ENCODE results near the gene MSL3. TPM values are rescaled to one million over a fixed set of nuclear protein-coding genes. Genes with fewer than 3 reads are reported as not detected.

The MSL3 gene
- total RNA-seq, 1 experiment from 2014 or later, result 33.9 TPM

DNA sequence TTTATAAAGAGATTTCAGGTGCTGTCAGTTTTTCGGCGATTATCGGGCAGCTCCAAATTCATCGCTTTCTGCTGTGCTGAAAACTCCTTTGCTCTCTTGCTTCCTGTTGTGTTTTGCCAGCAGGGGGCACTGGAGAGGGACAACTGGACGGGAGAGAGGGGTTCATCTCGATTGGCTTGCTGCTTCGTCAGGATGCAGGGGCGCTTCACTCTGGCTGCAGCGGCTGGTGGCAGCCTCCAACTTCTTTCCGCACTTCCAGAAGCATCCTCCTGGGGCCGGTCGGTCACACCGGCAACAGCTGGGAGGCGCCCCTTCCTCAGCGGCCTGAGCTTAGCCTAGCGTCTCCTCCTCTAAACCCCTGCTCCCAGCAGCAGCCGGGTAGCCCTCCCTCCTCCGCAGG is 29.5 kb downstream of the MSL3 start:
- Histone ChIP-seq H3K4me3 (no peak overlapping the region), H3K9me3 (no peaks in the 10 kb centered on the region), H3K27me3 (no peaks in the 10 kb centered on the region), H3K36me3 (no peaks in the 10 kb centered on the region)
- no peak for DNase-seq

DNA sequence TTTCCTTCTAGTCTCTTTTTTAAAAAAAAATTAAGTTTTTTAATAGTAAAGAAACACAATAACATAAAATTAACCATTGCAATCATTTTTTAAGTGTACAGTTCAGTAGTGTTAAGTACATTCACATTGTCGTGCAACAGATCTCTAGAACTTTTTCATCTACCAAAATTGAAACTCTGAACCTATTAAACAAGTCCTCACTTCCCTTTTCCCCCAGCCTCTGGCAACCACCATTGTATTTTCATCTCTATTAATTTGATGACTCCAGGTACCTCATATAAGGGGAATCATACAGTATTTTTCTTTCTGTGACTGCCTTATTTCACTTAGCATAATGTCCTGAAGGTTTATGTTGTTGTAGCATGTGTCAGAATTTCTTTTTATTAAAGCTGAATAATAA is 31.8 kb downstream of the MSL3 start:
- H3K9me3 ChIP-seq, result no peaks in the 10 kb centered on the region
- H3K4me3 ChIP-seq, result no peak overlapping the region
- H3K27me3 ChIP-seq, result no peaks in the 10 kb centered on the region
- DNase-seq, result no peak
- H3K36me3 ChIP-seq, result no peaks in the 10 kb centered on the region

DNA sequence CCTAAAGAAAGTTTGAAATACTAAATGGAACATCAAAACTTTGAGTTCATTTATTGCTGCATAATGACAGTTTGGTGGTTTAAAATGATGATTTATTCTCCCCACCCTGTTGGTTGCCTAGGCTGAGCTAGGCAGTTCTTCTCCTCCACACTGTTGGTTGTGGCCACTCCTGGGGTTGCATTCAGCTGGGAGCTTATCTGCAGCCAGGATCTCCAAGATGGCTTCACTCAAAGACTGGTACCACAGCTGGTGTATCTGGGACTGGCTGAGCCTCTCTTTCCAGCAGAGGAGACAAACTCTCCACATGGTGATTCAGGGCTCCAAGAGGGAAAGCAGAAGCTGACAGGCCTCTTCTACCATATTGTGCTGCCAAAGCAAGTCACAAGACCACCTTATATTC is 33.1 kb downstream of the MSL3 start:
- no peak for DNase-seq
- H3K27me3 ChIP-seq, result no peaks in the 10 kb centered on the region
- H3K4me3 ChIP-seq, result no peak overlapping the region
- H3K36me3 ChIP-seq, result no peaks in the 10 kb centered on the region
- H3K9me3 ChIP-seq, result no peaks in the 10 kb centered on the region

DNA sequence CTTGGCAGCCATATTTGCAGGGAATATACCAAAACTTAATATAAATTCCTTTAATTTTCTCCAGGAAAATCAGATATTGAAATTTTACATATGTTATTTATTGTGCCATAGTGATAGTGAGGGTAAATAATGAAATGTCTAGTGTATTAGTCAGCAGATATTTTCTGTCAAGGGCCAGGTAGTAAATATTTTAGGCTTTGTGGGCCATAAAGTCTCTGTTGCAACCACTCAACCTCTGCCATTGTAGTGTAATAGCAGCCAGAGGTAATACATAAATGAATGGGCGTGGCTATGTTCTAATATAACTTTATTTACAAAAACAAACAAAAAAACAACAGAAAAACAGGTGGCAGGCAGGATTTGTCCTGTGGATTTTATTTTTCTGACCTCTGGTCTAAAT is 33.5 kb downstream of the MSL3 start:
- DNase-seq, result no peak
- Histone ChIP-seq H3K36me3 (no peaks in the 10 kb centered on the region), H3K4me3 (no peak overlapping the region), H3K9me3 (no peaks in the 10 kb centered on the region), H3K27me3 (no peaks in the 10 kb centered on the region)

DNA sequence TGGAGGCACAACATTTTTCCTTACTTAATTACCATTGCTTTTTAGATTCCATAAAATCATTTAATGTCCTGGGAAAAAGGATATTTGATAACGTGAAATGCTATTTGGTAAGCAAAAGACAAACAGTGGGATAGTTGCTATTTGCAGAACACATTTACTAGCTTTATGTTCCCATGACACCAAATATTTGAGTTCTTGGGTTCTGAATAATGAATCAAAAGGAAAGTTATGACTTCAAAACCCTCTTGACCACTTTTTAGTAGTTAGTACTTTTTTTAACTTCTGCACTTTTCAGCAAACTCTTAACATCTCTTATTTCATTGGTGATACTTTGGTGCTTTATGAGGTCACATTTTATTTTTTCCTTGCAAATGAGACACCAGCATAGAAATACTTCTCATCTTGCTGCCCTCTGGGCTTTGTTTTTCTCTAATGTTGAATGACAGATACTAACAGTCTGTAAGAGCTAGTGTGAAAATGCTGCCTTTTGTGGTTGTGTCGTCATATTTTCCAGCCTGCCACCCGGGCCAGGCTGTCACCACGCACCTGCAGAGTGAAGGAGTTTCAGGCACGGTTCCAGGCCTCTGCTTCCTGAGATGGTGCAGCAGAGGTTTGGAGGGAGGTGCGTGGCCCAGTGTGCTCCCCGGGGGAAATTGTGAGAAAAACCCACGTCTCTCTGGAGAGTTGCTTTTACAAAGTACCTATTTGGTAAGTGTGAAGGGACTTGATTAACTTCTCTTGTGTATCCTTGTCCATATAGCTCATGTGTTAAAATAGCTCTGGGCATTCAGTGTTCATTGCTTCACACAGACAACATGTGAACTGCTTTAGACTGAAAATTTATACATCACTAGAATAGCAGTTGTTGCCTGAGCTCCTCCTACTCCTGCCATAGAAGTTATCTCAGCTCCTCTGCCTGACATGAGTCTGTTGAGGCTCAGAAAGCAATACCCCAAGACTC is 34.7 kb downstream of the MSL3 start:
- no peaks in the 10 kb centered on the region for H3K36me3 ChIP-seq
- H3K27me3 ChIP-seq, result no peaks in the 10 kb centered on the region
- H3K4me3 ChIP-seq, result no peak overlapping the region
- H3K9me3 ChIP-seq, result no peaks in the 10 kb centered on the region
- DNase-seq, result no peak

DNA sequence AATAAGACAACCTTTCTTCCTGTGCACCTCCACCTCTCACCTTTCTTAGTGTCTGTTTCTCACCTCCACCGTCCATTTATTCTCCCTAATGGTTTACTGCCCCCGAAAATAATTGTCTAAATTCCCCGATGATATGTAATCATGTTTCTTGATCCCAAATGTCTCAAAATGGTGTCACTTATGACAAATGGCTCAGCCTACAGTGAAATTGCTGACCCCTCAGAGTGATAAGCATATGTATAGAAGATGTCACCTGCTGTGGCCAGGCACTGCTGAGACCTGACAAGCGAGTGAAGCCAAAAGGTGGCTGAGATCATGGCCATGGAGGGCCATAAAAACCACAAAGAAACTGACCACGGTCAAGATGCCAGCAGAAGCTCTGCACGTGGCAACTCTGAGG is 35.7 kb downstream of the MSL3 start:
- no peaks in the 10 kb centered on the region for H3K27me3 ChIP-seq
- no peaks in the 10 kb centered on the region for H3K36me3 ChIP-seq
- no peak for DNase-seq
- H3K4me3 ChIP-seq, result no peak overlapping the region
- H3K9me3 ChIP-seq, result no peaks in the 10 kb centered on the region

DNA sequence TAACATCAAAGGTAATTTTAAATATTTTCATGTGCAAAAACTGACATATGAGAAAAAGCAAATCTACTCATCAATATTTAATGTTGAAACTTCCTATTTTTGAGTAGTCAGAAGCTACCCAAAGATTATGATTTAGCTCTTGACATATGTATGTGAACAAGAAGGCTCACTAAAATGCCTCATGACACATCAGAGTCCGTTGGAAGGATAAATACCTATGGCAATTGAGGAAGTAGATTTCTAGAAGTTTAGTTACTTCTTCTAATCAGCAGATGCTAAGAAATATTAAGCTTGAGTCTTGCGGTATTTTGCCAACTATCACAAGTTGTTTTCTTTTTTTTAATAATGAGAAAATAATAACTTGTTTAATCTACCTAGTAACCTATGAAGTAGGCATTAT is 55.3 kb downstream of the MSL3 start:
- no peaks in the 10 kb centered on the region for H3K9me3 ChIP-seq

More for the DNA sequence above, 55.3 kb downstream of the MSL3 start:
- no peaks in the 10 kb centered on the region for H3K27me3 ChIP-seq
- no peak for DNase-seq
- no peaks in the 10 kb centered on the region for H3K36me3 ChIP-seq
- no peak overlapping the region for H3K4me3 ChIP-seq

Other genes with a start within 250 kb of the MSL3 start
- 0.10 TPM in 1 of 2 replicates, not detected in the other for gene ARHGAP6, start 92.3 kb upstream of the MSL3 start, total RNA-seq (2014; rRNA removed; shearing (Covaris generic); ENCODE audit: low replicate concordance)